Measurements from ENCODE around the gene CIAPIN1. TPM values are rescaled to one million over a fixed set of nuclear protein-coding genes. Genes with fewer than 3 reads are reported as not detected.

CIAPIN1 gene
- polyA plus RNA-seq, 1 of the 3 experiments (the other 2 are of a cell fraction): 43.6 TPM

GRCh38 chr16:57484515-57485005 is 37.4 kb upstream of the CIAPIN1 start:
- CTCF ChIA-PET: interaction anchor here (4.0 to 21.0 kb wide), 2 partner anchors 30 to 66 kb away, joined by 22 to 354 read pairs; no protein-coding TSS in a partner anchor
- H3F3A ChIP-seq (replicated peaks; ENCODE audit: insufficient read depth): peaks cover 5% of the 10 kb centered on the region
- DNase-seq: no peak
- peak overlapping the region; percentile 97; the same call in 1 of the 2 replicates for H3K4me2 ChIP-seq
- 84% methylated on average over 7 of the region's 8 CpGs for WGBS (ENCODE audit: low lambda C conversion rate)
- H4K20me1 ChIP-seq (ENCODE audit: insufficient read depth): no peaks in the 10 kb centered on the region
- no peaks in the 10 kb centered on the region; the same call in 1 of the 2 replicates for H3K79me2 ChIP-seq (ENCODE audit: insufficient read depth)
- H3K9ac ChIP-seq: no peak overlapping the region
- peaks cover 6 to 59% of the 10 kb centered on the region in 2 experiments; a peak in 3 of 4 replicates for H3K4me1 ChIP-seq (ENCODE audit: control insufficient read depth in 1 of 2, insufficient read depth in 2 of 2, low read depth in 1 of 2, low read length in 1 of 2)
- H3K9me2 ChIP-seq: no peaks in the 10 kb centered on the region
- H3K9me3 ChIP-seq: no peaks in the 10 kb centered on the region
- H3K36me3 ChIP-seq (replicated peaks in 1 of 2; ENCODE audit: control insufficient read depth in 1 of 2, insufficient read depth in 2 of 2, low read length in 1 of 2): no peaks in the 10 kb centered on the region
- no peak overlapping the region for H2AFZ ChIP-seq (ENCODE audit: low read depth)
- POLR2A ChIA-PET: interaction anchor here (0.8 to 10.0 kb wide), 6 partner anchors 12 to 37 kb away, joined by 3 to 152 read pairs (median 10); partner anchors contain the start of genes CIAPIN1, COQ9 and POLR2C
- H3K27ac ChIP-seq (ENCODE audit: low read depth in 2 of 2, low read length in 1 of 2): peak overlapping the region in 1 of 2 experiments; percentile 94; a peak in 2 of 4 replicates
- no peaks in the 10 kb centered on the region for H3K27me3 ChIP-seq (ENCODE audit: insufficient read depth)
- H3K4me3 ChIP-seq (ENCODE audit: low read depth in 2 of 2, low read length in 1 of 2): peak overlapping the region in 1 of 2 experiments; percentile 83; a peak in 2 of 4 replicates
- TF ChIP-seq TAF1 (IDR thresholded peaks at IDR 0.05; ENCODE audit: borderline replicate concordance, low read depth, low read length): no peak
- no peak for TF ChIP-seq MAX (IDR thresholded peaks at IDR 0.05; ENCODE audit: low read depth)
- no peak for TF ChIP-seq CHD2 (IDR thresholded peaks at IDR 0.05; ENCODE audit: low read length, partially characterized antibody)
- no peak for TF ChIP-seq YY1 (IDR thresholded peaks at IDR 0.05; ENCODE audit: low read depth)
- TF ChIP-seq NFIC (IDR thresholded peaks at IDR 0.05; ENCODE audit: borderline replicate concordance): no peak
- TF ChIP-seq MXI1 (IDR thresholded peaks at IDR 0.05; ENCODE audit: low read depth, low read length): no peak
- no peak for TF ChIP-seq FOXM1 (IDR thresholded peaks at IDR 0.05; ENCODE audit: low read depth)
- TF ChIP-seq RAD21 (IDR thresholded peaks at IDR 0.05; ENCODE audit: low read length): no peak
- TF ChIP-seq SIN3A (IDR thresholded peaks at IDR 0.05; ENCODE audit: borderline replicate concordance, low read depth, low read length): no peak
- TF ChIP-seq TCF12 (IDR thresholded peaks at IDR 0.05): no peak
- TF ChIP-seq GATA2 (CRISPR knock-in tag; IDR thresholded peaks at IDR 0.05): no peak
- no peak for TF ChIP-seq NRF1 (IDR thresholded peaks at IDR 0.05; ENCODE audit: low read depth, low read length)
- TF ChIP-seq SMC3 (IDR thresholded peaks at IDR 0.05; ENCODE audit: low read depth, low read length): no peak
- TF ChIP-seq REST (IDR thresholded peaks at IDR 0.05; ENCODE audit: low read depth, low read length): no peak
- no peak for TF ChIP-seq PBX3 (IDR thresholded peaks at IDR 0.05)
- no peak for TF ChIP-seq RFX5 (IDR thresholded peaks at IDR 0.05; ENCODE audit: low read length)
- TF ChIP-seq MEF2A (IDR thresholded peaks at IDR 0.05; ENCODE audit: borderline replicate concordance, low read depth): no peak
- TF ChIP-seq POLR2AphosphoS5 (IDR thresholded peaks at IDR 0.05; ENCODE audit: low read depth, low read length): no peak
